NCI-H748 (cell line): Measurements from ENCODE around the gene TTC28.
A peak's percentile ranks its signal among the peaks of the same experiment; 100 is the strongest.
"Not testable (repeated sequence)": the region's sequence is repeated elsewhere in the genome, so short reads cannot be mapped to it uniquely, and the experiment has no call there.

Source experiments
- DNase-seq: peaks from one replicate; lab custom pipeline; 2025; ENCODE audit not compliant: unreplicated experiment; lab: John Stamatoyannopoulos, UW

The TTC28 gene

GRCh38 chr22:28500006-28500405 is 179.6 kb downstream of the TTC28 start:
- no peak for DNase-seq

GRCh38 chr22:28498044-28498443 is 181.6 kb downstream of the TTC28 start:
- no peak for DNase-seq

- no peak for DNase-seq
These were observed 182.5 kb downstream of the TTC28 start for GRCh38 chr22:28497188-28497587.

- not testable (repeated sequence) for DNase-seq
These were observed 188.4 kb downstream of the TTC28 start for GRCh38 chr22:28491289-28491688.

GRCh38 chr22:28488825-28489224 is 190.8 kb downstream of the TTC28 start:
- no peak for DNase-seq

GRCh38 chr22:28484662-28485061 is 195.0 kb downstream of the TTC28 start:
- DNase-seq, result no peak

GRCh38 chr22:28481725-28482124 is 197.9 kb downstream of the TTC28 start:
- no peak for DNase-seq

- DNase-seq, result no peak
These were observed 199.5 kb downstream of the TTC28 start for GRCh38 chr22:28480000-28480715.

GRCh38 chr22:28478564-28478963 is 201.1 kb downstream of the TTC28 start:
- DNase-seq, result no peak

- DNase-seq, result no peak
These were observed 202.1 kb downstream of the TTC28 start for GRCh38 chr22:28477556-28477955.

GRCh38 chr22:28474330-28474729 is 205.3 kb downstream of the TTC28 start:
- DNase-seq, result no peak

- DNase-seq, result peak; percentile 1
These were observed 206.4 kb downstream of the TTC28 start for GRCh38 chr22:28473258-28473657.

- not testable (repeated sequence) for DNase-seq
These were observed 212.6 kb downstream of the TTC28 start for GRCh38 chr22:28467055-28467454.

GRCh38 chr22:28466399-28466798 is 213.2 kb downstream of the TTC28 start:
- DNase-seq, result no peak

- DNase-seq, result no peak
These were observed 213.8 kb downstream of the TTC28 start for GRCh38 chr22:28465841-28466240.

GRCh38 chr22:28464127-28464526 is 215.5 kb downstream of the TTC28 start:
- no peak for DNase-seq

- not testable (repeated sequence) for DNase-seq
These were observed 216.2 kb downstream of the TTC28 start for GRCh38 chr22:28463408-28463807.

GRCh38 chr22:28462901-28463300 is 216.7 kb downstream of the TTC28 start:
- DNase-seq, result no peak

GRCh38 chr22:28462041-28462440 is 217.6 kb downstream of the TTC28 start:
- no peak for DNase-seq

- no peak for DNase-seq
These were observed 225.1 kb downstream of the TTC28 start for GRCh38 chr22:28454431-28455064.

GRCh38 chr22:28450109-28450508 is 229.5 kb downstream of the TTC28 start:
- DNase-seq, result no peak

GRCh38 chr22:28449041-28449440 is 230.6 kb downstream of the TTC28 start:
- DNase-seq, result no peak

- DNase-seq, result no peak
These were observed 231.0 kb downstream of the TTC28 start for GRCh38 chr22:28448625-28449024.
